Hematopoietic multipotent progenitor cell treated with erythropoietin and hydrocortisone succinate and interleukin-3 and kit ligand, for 17 days (in vitro differentiated cells): ENCODE measurements around the gene NFE2.

Experiments
- DNase-seq: peaks from one replicate; pipeline ENCODE4 v3.0.0-alpha.2; 2015; ENCODE audit warnings: low spot score

The NFE2 gene

GRCh38 chr12:54284070-54284780, 16.6 kb downstream of the NFE2 start:
- DNase-seq, result peak; percentile 25

- peak; percentile 40 for DNase-seq
Measured at GRCh38 chr12:54282949-54283593, 17.7 kb downstream of the NFE2 start.

GRCh38 chr12:54281694-54282093, 19.1 kb downstream of the NFE2 start:
- DNase-seq, result peak; percentile 30

GRCh38 chr12:54281261-54281638, 19.6 kb downstream of the NFE2 start:
- DNase-seq, result peak; percentile 41

- DNase-seq, result peak; percentile 100
Measured at GRCh38 chr12:54280468-54281260, 20.2 kb downstream of the NFE2 start, which contains the start of gene HNRNPA1. Gene HNRNPA1 (plus strand): TSS chr12:54280726. CDS start chr12:54280808, 82 bp downstream.

- peak; percentile 100 for DNase-seq
Measured at GRCh38 chr12:54279632-54280467, 21.0 kb downstream of the NFE2 start, which contains the start of gene CBX5. Gene CBX5 (minus strand): TSS chr12:54280122. CDS start chr12:54257650, 22,472 bp downstream.

- no peak for DNase-seq
Measured at GRCh38 chr12:54279227-54279631, 21.6 kb downstream of the NFE2 start.

- no peak for DNase-seq
Measured at GRCh38 chr12:54277823-54278276, 23.0 kb downstream of the NFE2 start.

- DNase-seq, result no peak
Measured at GRCh38 chr12:54276368-54276767, 24.4 kb downstream of the NFE2 start.

GRCh38 chr12:54273981-54274380, 26.8 kb downstream of the NFE2 start:
- no peak for DNase-seq

GRCh38 chr12:54272214-54272613, 28.6 kb downstream of the NFE2 start:
- no peak for DNase-seq

- DNase-seq, result no peak
Measured at GRCh38 chr12:54270345-54270744, 30.5 kb downstream of the NFE2 start.

GRCh38 chr12:54266852-54267251, 34.0 kb downstream of the NFE2 start:
- DNase-seq, result no peak

- no peak for DNase-seq
Measured at GRCh38 chr12:54265364-54265812, 35.4 kb downstream of the NFE2 start.

GRCh38 chr12:54262403-54262925, 38.4 kb downstream of the NFE2 start:
- DNase-seq, result no peak

GRCh38 chr12:54261815-54262402, 38.9 kb downstream of the NFE2 start:
- no peak for DNase-seq

- DNase-seq, result peak; percentile 58
Measured at GRCh38 chr12:54259194-54260011, 41.4 kb downstream of the NFE2 start.

- DNase-seq, result no peak
Measured at GRCh38 chr12:54258201-54258681, 42.6 kb downstream of the NFE2 start.

GRCh38 chr12:54257332-54257731, 43.5 kb downstream of the NFE2 start:
- DNase-seq, result no peak

GRCh38 chr12:54253240-54253639, 47.6 kb downstream of the NFE2 start:
- DNase-seq, result no peak
